ENCODE results near the gene WSB2. TPM values are rescaled to one million over a fixed set of nuclear protein-coding genes. Genes with fewer than 3 reads are reported as not detected.

WSB2 gene
- total RNA-seq, 2 donors from 2014 or later = 60.7 to 61.7 TPM

- 81 to 94% methylated on average over 2 to 3 of the region's 3 CpGs for WGBS, 2 experiments (ENCODE audit: insufficient coverage in 1 of 2, insufficient read length in 1 of 2)
- H3K36me3 Mint-ChIP-seq (ENCODE audit: low read depth) = peaks cover 38% of the 10 kb centered on the region
- no peaks in the 10 kb centered on the region for H3K27me3 Mint-ChIP-seq (ENCODE audit: insufficient read depth)
- no peak overlapping the region for H3K27ac Mint-ChIP-seq
- TF ChIP-seq, protein P1, sequence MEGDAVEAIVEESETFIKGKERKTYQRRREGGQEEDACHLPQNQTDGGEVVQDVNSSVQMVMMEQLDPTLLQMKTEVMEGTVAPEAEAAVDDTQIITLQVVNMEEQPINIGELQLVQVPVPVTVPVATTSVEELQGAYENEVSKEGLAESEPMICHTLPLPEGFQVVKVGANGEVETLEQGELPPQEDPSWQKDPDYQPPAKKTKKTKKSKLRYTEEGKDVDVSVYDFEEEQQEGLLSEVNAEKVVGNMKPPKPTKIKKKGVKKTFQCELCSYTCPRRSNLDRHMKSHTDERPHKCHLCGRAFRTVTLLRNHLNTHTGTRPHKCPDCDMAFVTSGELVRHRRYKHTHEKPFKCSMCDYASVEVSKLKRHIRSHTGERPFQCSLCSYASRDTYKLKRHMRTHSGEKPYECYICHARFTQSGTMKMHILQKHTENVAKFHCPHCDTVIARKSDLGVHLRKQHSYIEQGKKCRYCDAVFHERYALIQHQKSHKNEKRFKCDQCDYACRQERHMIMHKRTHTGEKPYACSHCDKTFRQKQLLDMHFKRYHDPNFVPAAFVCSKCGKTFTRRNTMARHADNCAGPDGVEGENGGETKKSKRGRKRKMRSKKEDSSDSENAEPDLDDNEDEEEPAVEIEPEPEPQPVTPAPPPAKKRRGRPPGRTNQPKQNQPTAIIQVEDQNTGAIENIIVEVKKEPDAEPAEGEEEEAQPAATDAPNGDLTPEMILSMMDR (conservative IDR thresholded peaks at IDR 0.05) = no peak
- peaks cover 27% of the 10 kb centered on the region for H3K4me1 Mint-ChIP-seq
- DNase-seq = no peak
- H3K4me1 ChIP-seq (ENCODE audit: control insufficient read depth, insufficient read depth, low read length) = peaks cover 7% of the 10 kb centered on the region
- H3K27ac ChIP-seq (ENCODE audit: low read depth, low read length) = no peak overlapping the region
- H3K27me3 ChIP-seq (ENCODE audit: control insufficient read depth, insufficient read depth, low read length, poor library complexity, severe bottlenecking) = no peaks in the 10 kb centered on the region
- no peak overlapping the region for H3K4me3 Mint-ChIP-seq
- no peaks in the 10 kb centered on the region for H3K9me3 ChIP-seq (ENCODE audit: control insufficient read depth, low read length)
- no peak overlapping the region for H3K9ac ChIP-seq (ENCODE audit: extremely low read depth, low read length, poor library complexity, severe bottlenecking)
- no peaks in the 10 kb centered on the region for H3K9me3 Mint-ChIP-seq
- H3K4me3 ChIP-seq (ENCODE audit: low read length) = no peak overlapping the region
- H3K36me3 ChIP-seq (ENCODE audit: control insufficient read depth, insufficient read depth, low read length) = peaks cover 8% of the 10 kb centered on the region
Observed at GRCh38 chr12:118070650-118071049, 9.7 kb upstream of the WSB2 start.

DNA sequence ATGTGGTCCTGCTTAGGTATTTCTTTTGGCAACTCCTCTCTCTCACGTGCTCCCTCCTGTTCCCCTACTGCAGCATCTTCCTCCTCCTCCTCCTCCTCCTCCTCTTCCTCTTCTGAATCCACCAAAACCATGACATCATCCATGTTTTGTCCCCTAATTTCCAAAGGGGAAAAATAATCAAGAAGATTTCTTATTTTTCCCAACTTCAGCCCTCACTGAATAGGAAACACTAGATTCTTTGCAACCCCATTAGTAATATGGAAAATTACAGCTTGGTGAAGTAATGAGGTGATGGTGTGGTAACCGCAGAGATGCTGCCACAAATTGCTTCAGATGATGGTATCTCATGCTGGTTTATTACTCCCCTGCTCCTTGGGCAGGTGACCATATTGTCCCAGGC is 7.5 kb upstream of the WSB2 start:
- 90 to 97% methylated on average over 2 of the region's 2 CpGs for WGBS, 2 experiments (ENCODE audit: insufficient coverage in 1 of 2, insufficient read length in 1 of 2)
- Histone ChIP-seq H3K4me1 (ENCODE audit: control insufficient read depth, insufficient read depth, low read length) (peaks cover 17% of the 10 kb centered on the region), H3K9ac (ENCODE audit: extremely low read depth, low read length, poor library complexity, severe bottlenecking) (no peak overlapping the region), H3K36me3 (ENCODE audit: control insufficient read depth, insufficient read depth, low read length) (peaks cover 13% of the 10 kb centered on the region), H3K4me3 (ENCODE audit: low read length) (no peak overlapping the region), H3K27me3 (ENCODE audit: control insufficient read depth, insufficient read depth, low read length, poor library complexity, severe bottlenecking) (no peaks in the 10 kb centered on the region), H3K9me3 (ENCODE audit: control insufficient read depth, low read length) (no peaks in the 10 kb centered on the region), H3K27ac (ENCODE audit: low read depth, low read length) (no peak overlapping the region)
- DNase-seq = no peak
- H3K27me3 Mint-ChIP-seq (ENCODE audit: insufficient read depth) = no peaks in the 10 kb centered on the region
- TF ChIP-seq, protein P1 (conservative IDR thresholded peaks at IDR 0.05) = no peak
- no peak overlapping the region for H3K27ac Mint-ChIP-seq
- H3K4me1 Mint-ChIP-seq = peaks cover 38% of the 10 kb centered on the region
- H3K36me3 Mint-ChIP-seq (ENCODE audit: low read depth) = peaks cover 32% of the 10 kb centered on the region
- no peak overlapping the region for H3K4me3 Mint-ChIP-seq
- no peaks in the 10 kb centered on the region for H3K9me3 Mint-ChIP-seq

- H3K36me3 ChIP-seq (ENCODE audit: control insufficient read depth, insufficient read depth, low read length) = peaks cover 13% of the 10 kb centered on the region
- no peak for DNase-seq
- H3K9me3 ChIP-seq (ENCODE audit: control insufficient read depth, low read length) = no peaks in the 10 kb centered on the region
- WGBS, 2 experiments (ENCODE audit: insufficient coverage in 1 of 2, insufficient read length in 1 of 2) = 92% methylated on average over 1 of the region's 1 CpG; no CpG with 5 or more reads in 1 of the 2 experiments
- Mint-ChIP-seq H3K4me3 (no peak overlapping the region), H3K9me3 (no peaks in the 10 kb centered on the region), H3K36me3 (ENCODE audit: low read depth) (peaks cover 21% of the 10 kb centered on the region), H3K27me3 (ENCODE audit: insufficient read depth) (no peaks in the 10 kb centered on the region), H3K27ac (no peak overlapping the region), H3K4me1 (peaks cover 35% of the 10 kb centered on the region)
- H3K27ac ChIP-seq (ENCODE audit: low read depth, low read length) = no peak overlapping the region
- TF ChIP-seq, protein P1 (conservative IDR thresholded peaks at IDR 0.05) = no peak
- H3K9ac ChIP-seq (ENCODE audit: extremely low read depth, low read length, poor library complexity, severe bottlenecking) = no peak overlapping the region
- H3K4me1 ChIP-seq (ENCODE audit: control insufficient read depth, insufficient read depth, low read length) = peaks cover 12% of the 10 kb centered on the region
- H3K4me3 ChIP-seq (ENCODE audit: low read length) = no peak overlapping the region
- H3K27me3 ChIP-seq (ENCODE audit: control insufficient read depth, insufficient read depth, low read length, poor library complexity, severe bottlenecking) = no peaks in the 10 kb centered on the region
Observed at GRCh38 chr12:118065380-118065779, 4.4 kb upstream of the WSB2 start.
